ENCODE results near the gene ZNF324B. TPM values are rescaled to one million over a fixed set of nuclear protein-coding genes. Genes with fewer than 3 reads are reported as not detected.

ZNF324B gene
- total RNA-seq, 6 experiments from 2014 or later = 2.9 to 3.3 (median 2.9) TPM

GRCh38 chr19:58417071-58417470 is 34.4 kb upstream of the ZNF324B start:
- H3K27me3 ChIP-seq = no peaks in the 10 kb centered on the region
- no peak overlapping the region for H3K4me3 ChIP-seq
- intact Hi-C loops (cut with DNase I) = no loop called here
- ATAC-seq (no peak), DNase-seq (no peak)
- H3K36me3 ChIP-seq = peaks cover 0 to 23% (median 12%) of the 10 kb centered on the region in 4 donors
- no peaks in the 10 kb centered on the region for H3K4me1 ChIP-seq
- no peak overlapping the region for H3K27ac ChIP-seq
- no peaks in the 10 kb centered on the region for H3K9me3 ChIP-seq
- no peak for TF ChIP-seq POLR2A (IDR thresholded peaks at IDR 0.05)
- TF ChIP-seq, protein P1, sequence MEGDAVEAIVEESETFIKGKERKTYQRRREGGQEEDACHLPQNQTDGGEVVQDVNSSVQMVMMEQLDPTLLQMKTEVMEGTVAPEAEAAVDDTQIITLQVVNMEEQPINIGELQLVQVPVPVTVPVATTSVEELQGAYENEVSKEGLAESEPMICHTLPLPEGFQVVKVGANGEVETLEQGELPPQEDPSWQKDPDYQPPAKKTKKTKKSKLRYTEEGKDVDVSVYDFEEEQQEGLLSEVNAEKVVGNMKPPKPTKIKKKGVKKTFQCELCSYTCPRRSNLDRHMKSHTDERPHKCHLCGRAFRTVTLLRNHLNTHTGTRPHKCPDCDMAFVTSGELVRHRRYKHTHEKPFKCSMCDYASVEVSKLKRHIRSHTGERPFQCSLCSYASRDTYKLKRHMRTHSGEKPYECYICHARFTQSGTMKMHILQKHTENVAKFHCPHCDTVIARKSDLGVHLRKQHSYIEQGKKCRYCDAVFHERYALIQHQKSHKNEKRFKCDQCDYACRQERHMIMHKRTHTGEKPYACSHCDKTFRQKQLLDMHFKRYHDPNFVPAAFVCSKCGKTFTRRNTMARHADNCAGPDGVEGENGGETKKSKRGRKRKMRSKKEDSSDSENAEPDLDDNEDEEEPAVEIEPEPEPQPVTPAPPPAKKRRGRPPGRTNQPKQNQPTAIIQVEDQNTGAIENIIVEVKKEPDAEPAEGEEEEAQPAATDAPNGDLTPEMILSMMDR (IDR thresholded peaks at IDR 0.05) = no peak
- 92% methylated on average over 7 of the region's 7 CpGs for WGBS (ENCODE audit: insufficient coverage, low coverage, low lambda C conversion rate, missing lambda C conversion rate)

DNA sequence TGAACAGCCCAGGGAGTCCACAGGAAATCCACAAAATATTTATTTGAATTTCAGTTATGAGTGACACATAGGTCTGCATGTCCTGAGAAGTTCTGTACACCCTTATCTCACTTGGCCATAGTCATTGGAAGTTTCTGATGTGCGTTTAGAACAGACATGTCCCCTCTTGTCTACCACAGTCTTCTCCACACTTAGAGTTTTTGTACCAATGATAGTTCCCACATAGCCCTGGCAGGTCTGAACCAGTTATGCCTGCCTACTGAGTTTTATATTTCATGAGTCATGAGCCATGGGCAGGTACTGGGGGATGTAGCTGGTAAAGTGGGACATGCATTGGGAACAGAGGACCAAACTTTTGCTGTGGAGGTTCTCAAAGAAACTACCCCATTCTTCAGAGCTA is 22.8 kb upstream of the ZNF324B start:
- Histone ChIP-seq H3K36me3 (peaks cover 0 to 5% (median 0%) of the 10 kb centered on the region in 4 donors), H3K4me3 (no peak overlapping the region), H3K4me1 (no peaks in the 10 kb centered on the region), H3K27me3 (no peaks in the 10 kb centered on the region), H3K9me3 (peaks cover 0 to 56% (median 10%) of the 10 kb centered on the region in 4 donors), H3K27ac (no peak overlapping the region)
- intact Hi-C loops (cut with DNase I) = no loop called here
- WGBS (ENCODE audit: insufficient coverage, low coverage, low lambda C conversion rate, missing lambda C conversion rate) = no CpG with 5 or more reads among the region's 1 CpG
- ATAC-seq (no peak), DNase-seq (no peak)
- TF ChIP-seq, protein P1 (IDR thresholded peaks at IDR 0.05) = no peak
- no peak for TF ChIP-seq POLR2A (IDR thresholded peaks at IDR 0.05)

GRCh38 chr19:58429745-58430144 is 21.7 kb upstream of the ZNF324B start:
- no peaks in the 10 kb centered on the region for H3K27me3 ChIP-seq
- intact Hi-C loops (cut with DNase I) = no loop called here
- TF ChIP-seq, protein P1 (IDR thresholded peaks at IDR 0.05) = no peak
- no peak for TF ChIP-seq POLR2A (IDR thresholded peaks at IDR 0.05)
- H3K9me3 ChIP-seq = peaks cover 0 to 67% (median 14%) of the 10 kb centered on the region in 4 donors
- DNase-seq = no peak
- ATAC-seq = no peak
- no peak overlapping the region for H3K4me3 ChIP-seq
- no peak overlapping the region for H3K27ac ChIP-seq
- H3K4me1 ChIP-seq = no peaks in the 10 kb centered on the region
- H3K36me3 ChIP-seq = peaks cover 0 to 16% (median 5%) of the 10 kb centered on the region in 4 donors

DNA sequence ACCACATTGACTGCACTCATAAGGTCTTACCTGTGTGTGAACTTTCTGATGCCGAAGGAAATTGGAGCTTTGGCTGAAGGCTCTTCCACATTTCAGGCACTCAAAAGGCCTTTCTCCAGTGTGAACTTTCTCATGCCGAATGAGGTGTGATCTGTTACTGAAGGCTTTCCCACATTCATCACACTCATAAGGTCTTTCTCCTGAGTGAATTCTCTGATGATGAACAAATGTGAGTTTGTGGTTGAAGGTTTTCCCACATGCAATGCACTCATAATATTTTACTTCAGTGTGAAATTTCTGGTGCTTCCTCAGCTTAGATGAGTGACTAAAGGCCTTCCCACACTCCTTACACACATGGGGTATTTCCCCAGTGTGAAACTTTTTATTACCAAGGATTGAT is 17.2 kb upstream of the ZNF324B start:
- DNase-seq = no peak
- ATAC-seq = no peak
- Histone ChIP-seq H3K4me3 (no peak overlapping the region), H3K4me1 (peaks cover 0 to 3% (median 0%) of the 10 kb centered on the region in 4 donors), H3K27me3 (no peaks in the 10 kb centered on the region), H3K36me3 (peaks cover 0 to 33% (median 10%) of the 10 kb centered on the region in 4 donors), H3K27ac (no peak overlapping the region), H3K9me3 (peaks cover 0 to 70% (median 17%) of the 10 kb centered on the region in 4 donors)
- intact Hi-C loops (cut with DNase I) = no loop called here
- TF ChIP-seq POLR2A (IDR thresholded peaks at IDR 0.05) = no peak
- TF ChIP-seq, protein P1 (IDR thresholded peaks at IDR 0.05) = no peak
- no CpG with 5 or more reads among the region's 2 CpGs for WGBS (ENCODE audit: insufficient coverage, low coverage, low lambda C conversion rate, missing lambda C conversion rate)

All from right lobe of liver (tissue), 6 donors.